H1 (cell line): ENCODE measurements around the gene CD48. TPM values are rescaled to one million over a fixed set of nuclear protein-coding genes. Genes with fewer than 3 reads are reported as not detected.

Experiments
- CTCF ChIA-PET: fragments of 300-600 bp; sonication (Branson Sonifier 250); formaldehyde crosslinking; loops from one replicate; lab custom pipeline; 2021; ENCODE audit not compliant: partially characterized antibody; lab: Charles Lee
- POLR2A ChIA-PET: fragments of 300-600 bp; sonication (Branson Sonifier 250); formaldehyde crosslinking; loops from one replicate; lab custom pipeline; 2021; ENCODE audit warnings: inconsistent platforms; ENCODE audit not compliant: partially characterized antibody; lab: Charles Lee
- DNase-seq, 2 experiments: peaks; one replicate each; pipeline versions ENCODE4 v3.0.0 to v3.0.0-alpha.2; 2010 to 2022; ENCODE audit warnings: low spot score in 2 of 2, low read depth in 1 of 2, mixed read lengths in 1 of 2
- FAIRE-seq: peaks from 2 replicates; lab custom pipeline; 2011; peaks lifted over from hg19 to GRCh38; lab: Jason Lieb, UNC
- H2AFZ ChIP-seq: 2 replicates; pipeline ENCODE4 v1.8.1; 2012; ENCODE audit warnings: low read length, inconsistent platforms
- H2AK5ac ChIP-seq: 2 replicates; pipeline ENCODE4 v1.6.1; 2013; ENCODE audit warnings: low read depth, low read length
- H2BK120ac ChIP-seq: replicated peaks from 2 replicates; pipeline ENCODE3; 2013; ENCODE audit warnings: low read depth, low read length, inconsistent platforms
- H2BK12ac ChIP-seq: 2 replicates; pipeline ENCODE4 v1.6.1; 2013; ENCODE audit warnings: low read depth, low read length
- H2BK15ac ChIP-seq: 2 replicates; pipeline ENCODE4 v1.6.1; 2013; ENCODE audit warnings: low read length
- H2BK20ac ChIP-seq: 2 replicates; pipeline ENCODE4 v1.6.1; 2013; ENCODE audit warnings: low read length
- H2BK5ac ChIP-seq: 2 replicates; pipeline ENCODE4 v1.6.1; 2013; ENCODE audit warnings: low read depth, low read length
- H3K14ac ChIP-seq: 2 replicates; pipeline ENCODE4 v1.6.1; 2013; ENCODE audit warnings: inconsistent platforms; ENCODE audit not compliant: insufficient read length
- H3K18ac ChIP-seq: 2 replicates; pipeline ENCODE4 v1.6.1; 2013; ENCODE audit warnings: low read length; ENCODE audit errors: extremely low read depth
- H3K23ac ChIP-seq: 2 replicates; pipeline ENCODE4 v1.6.1; 2013; ENCODE audit warnings: inconsistent platforms; ENCODE audit not compliant: insufficient read length
- H3K23me2 ChIP-seq: 2 replicates; pipeline ENCODE4 v1.6.1; 2013; ENCODE audit warnings: low read depth, low read length
- H3K27ac ChIP-seq: 2 replicates; pipeline ENCODE4 v1.6.1; 2011; ENCODE audit warnings: low read depth, low read length, inconsistent platforms
- H3K27me3 ChIP-seq, 4 experiments: replicated peaks in 1 of 4; 1 replicate in 1 of 4; 2 replicates in 3 of 4; pipeline versions ENCODE4 v1.6.1 to v1.8.1; 2011 to 2013; ENCODE audit warnings: low read length in 3 of 4, mild to moderate bottlenecking in 3 of 4, inconsistent platforms in 2 of 4, mixed read lengths in 2 of 4, moderate library complexity in 1 of 4; ENCODE audit not compliant: control insufficient read depth in 3 of 4, insufficient read depth in 3 of 4; ENCODE audit errors: extremely low read depth in 1 of 4
- H3K36me3 ChIP-seq, 4 experiments: 2 replicates each; pipeline versions ENCODE4 v1.6.1 to v1.8.1; 2011 to 2013; ENCODE audit warnings: mild to moderate bottlenecking in 4 of 4, low read length in 3 of 4, moderate library complexity in 2 of 4, control low read depth in 1 of 4, inconsistent platforms in 1 of 4; ENCODE audit not compliant: insufficient read depth in 4 of 4, control insufficient read depth in 2 of 4
- H3K4ac ChIP-seq: replicated peaks from 2 replicates; pipeline ENCODE3; 2013; ENCODE audit warnings: low read length, low read depth, mixed read lengths, inconsistent platforms; ENCODE audit not compliant: insufficient read length
- H3K4me1 ChIP-seq, 4 experiments: replicated peaks in 1 of 4; 1 replicate in 1 of 4; 2 replicates in 3 of 4; pipeline versions ENCODE4 v1.6.1 to v1.8.1; 2011 to 2013; ENCODE audit warnings: low read length in 3 of 4, inconsistent platforms in 2 of 4, mixed read lengths in 1 of 4; ENCODE audit not compliant: insufficient read depth in 4 of 4, control insufficient read depth in 3 of 4
- H3K4me2 ChIP-seq, 2 experiments: 2 replicates each; pipeline versions ENCODE4 v1.6.1 to v1.8.1; 2011 to 2013; ENCODE audit warnings: low read depth in 2 of 2, low read length in 2 of 2, control low read depth in 1 of 2, inconsistent platforms in 1 of 2, mild to moderate bottlenecking in 1 of 2; ENCODE audit not compliant: insufficient read depth in 1 of 2
- H3K4me3 ChIP-seq, 4 experiments: fragments of 200-600, 300-600 bp in 1 of 4; sonication (generic), shearing (Covaris generic), sonication (Bioruptor Twin) in 1 of 4; 2 replicates each; pipeline versions ENCODE4 v1.5.1 to v1.8.1; 2011 to 2016; ENCODE audit warnings: low read length in 4 of 4, low read depth in 3 of 4, control low read depth in 2 of 4, inconsistent platforms in 2 of 4, mild to moderate bottlenecking in 2 of 4, mixed read lengths in 1 of 4, moderate library complexity in 1 of 4; ENCODE audit not compliant: insufficient read depth in 2 of 4; ENCODE audit errors: extremely low read depth in 1 of 4
- H3K56ac ChIP-seq: replicated peaks from 2 replicates; pipeline ENCODE3; 2013; ENCODE audit warnings: low read depth, mild to moderate bottlenecking, mixed read lengths, low read length, inconsistent platforms; ENCODE audit not compliant: insufficient read length
- H3K79me1 ChIP-seq: 2 replicates; pipeline ENCODE4 v1.6.1; 2013; ENCODE audit warnings: low read depth, low read length, control low read depth
- H3K79me2 ChIP-seq, 2 experiments: 2 replicates each; pipeline versions ENCODE4 v1.6.1 to v1.8.1; 2012 to 2013; ENCODE audit warnings: low read length in 2 of 2, mild to moderate bottlenecking in 2 of 2, inconsistent platforms in 1 of 2; ENCODE audit not compliant: insufficient read depth in 2 of 2, control insufficient read depth in 1 of 2
- H3K9ac ChIP-seq, 4 experiments: replicated peaks in 1 of 4; 1 replicate in 1 of 4; 2 replicates in 3 of 4; pipeline versions ENCODE4 v1.6.1 to v1.8.1; 2011 to 2013; ENCODE audit warnings: low read depth in 3 of 4, low read length in 3 of 4, control low read depth in 2 of 4, mild to moderate bottlenecking in 2 of 4, moderate library complexity in 2 of 4, inconsistent platforms in 1 of 4; ENCODE audit errors: extremely low read depth in 1 of 4
- H3K9me3 ChIP-seq, 2 experiments: 2 replicates each; pipeline versions ENCODE4 v1.6.1 to v1.8.1; 2012 to 2013; ENCODE audit warnings: mild to moderate bottlenecking in 2 of 2, moderate library complexity in 2 of 2, control low read depth in 1 of 2, inconsistent platforms in 1 of 2, low read depth in 1 of 2, low read length in 1 of 2, mixed read lengths in 1 of 2; ENCODE audit not compliant: insufficient read depth in 2 of 2
- H4K20me1 ChIP-seq, 2 experiments: replicated peaks in 1 of 2; 2 replicates each; pipeline versions ENCODE3 to v1.8.1; 2011 to 2013; ENCODE audit warnings: inconsistent platforms in 2 of 2, low read length in 2 of 2, mild to moderate bottlenecking in 1 of 2; ENCODE audit not compliant: insufficient read depth in 2 of 2, control insufficient read depth in 1 of 2
- H4K5ac ChIP-seq: 2 replicates; pipeline ENCODE4 v1.6.1; 2013; ENCODE audit warnings: low read length, low read depth, mixed read lengths, inconsistent platforms; ENCODE audit not compliant: insufficient read length
- H4K8ac ChIP-seq: 2 replicates; pipeline ENCODE4 v1.8.0; 2013; ENCODE audit warnings: mild to moderate bottlenecking, moderate library complexity, low read length, inconsistent platforms; ENCODE audit not compliant: insufficient read depth; ENCODE audit errors: extremely low read depth
- H4K91ac ChIP-seq: replicated peaks from 2 replicates; pipeline ENCODE3; 2013; ENCODE audit warnings: low read length, mixed read lengths, inconsistent platforms; ENCODE audit not compliant: insufficient read length
- BRCA1 ChIP-seq: IDR thresholded peaks from 2 replicates; pipeline ENCODE4 v1.6.1; 2012; ENCODE audit warnings: low read depth, low read length, improper control_type of control experiment
- CBX5 ChIP-seq: fragments of 300-800, 300-1000 bp; sonication (generic); IDR thresholded peaks from 2 replicates; pipeline ENCODE4 v1.7.1; 2016; ENCODE audit warnings: antibody characterized with exemption, low read length, low read depth
- CBX8 ChIP-seq: fragments of 300-800, 300-1000 bp; sonication (generic); IDR thresholded peaks from 2 replicates; pipeline ENCODE4 v1.7.1; 2016; ENCODE audit warnings: low read depth, low read length, borderline replicate concordance
- CTBP2 ChIP-seq: IDR thresholded peaks from 2 replicates; pipeline ENCODE4 v1.7.0; 2011; ENCODE audit warnings: borderline replicate concordance, mild to moderate bottlenecking, moderate library complexity, mixed read lengths, low read length; ENCODE audit not compliant: insufficient read depth, insufficient read length
- GABPA ChIP-seq: IDR thresholded peaks from 2 replicates; pipeline ENCODE4 v1.6.1; 2011; ENCODE audit warnings: mild to moderate bottlenecking, low read length, moderate library complexity, borderline replicate concordance; ENCODE audit not compliant: insufficient read depth
- GTF2F1 ChIP-seq: IDR thresholded peaks from 2 replicates; pipeline ENCODE4 v1.6.1; 2012; ENCODE audit warnings: low read depth, low read length, improper control_type of control experiment, borderline replicate concordance
- HDAC2 ChIP-seq, 2 experiments: fragments of 300-600 bp in 1 of 2; sonication (generic) in 1 of 2; IDR thresholded peaks; 2 replicates each; pipeline ENCODE4 v1.6.1; 2011 to 2012; ENCODE audit warnings: low read depth in 2 of 2, low read length in 2 of 2, mild to moderate bottlenecking in 2 of 2, moderate library complexity in 2 of 2, borderline replicate concordance in 1 of 2, inconsistent platforms in 1 of 2
- KDM1A ChIP-seq: fragments of 200-600, 300-600 bp; sonication (generic); IDR thresholded peaks from 2 replicates; pipeline ENCODE4 v1.7.1; 2016; ENCODE audit warnings: mild to moderate bottlenecking, low read length, borderline replicate concordance
- POLR2A ChIP-seq, 2 experiments: IDR thresholded peaks; 1 replicate in 1 of 2; 2 replicates in 1 of 2; pipeline ENCODE4 v1.6.1; 2011; ENCODE audit warnings: low read depth in 2 of 2, low read length in 2 of 2, mild to moderate bottlenecking in 2 of 2; ENCODE audit errors: control extremely low read depth in 1 of 2
- RFX5 ChIP-seq: IDR thresholded peaks from 2 replicates; pipeline ENCODE4 v1.6.1; 2011; ENCODE audit warnings: low read depth, low read length, improper control_type of control experiment, borderline replicate concordance
- SIN3A ChIP-seq, 2 experiments: IDR thresholded peaks in 1 of 2; conservative IDR thresholded peaks in 1 of 2; 2 replicates each; pipeline ENCODE4 v1.6.1; 2011 to 2012; ENCODE audit warnings: low read length in 2 of 2, improper control_type of control experiment in 1 of 2, low read depth in 1 of 2, mild to moderate bottlenecking in 1 of 2
- TBP ChIP-seq: IDR thresholded peaks from 2 replicates; pipeline ENCODE4 v1.6.1; 2011; ENCODE audit warnings: low read depth, low read length, improper control_type of control experiment
- TEAD4 ChIP-seq: IDR thresholded peaks from 2 replicates; pipeline ENCODE4 v1.6.1; 2012; ENCODE audit warnings: low read depth, low read length, inconsistent platforms, mixed read lengths
- ZNF274 ChIP-seq: IDR thresholded peaks from 2 replicates; pipeline ENCODE4 v1.7.0; 2012; ENCODE audit warnings: low read length, borderline replicate concordance; ENCODE audit errors: extremely low read depth
- WGBS, 2 experiments: shearing (Covaris generic) in 1 of 2; methylation state at CpG; one replicate each; pipeline versions ENCODE4 v1.1.6 to v1.1.7; 2013 to 2015; ENCODE audit warnings: low lambda C conversion rate in 2 of 2, mixed read lengths in 2 of 2, inconsistent platforms in 1 of 2, low coverage in 1 of 2, missing lambda C conversion rate in 1 of 2; ENCODE audit not compliant: insufficient replicate concordance in 2 of 2, insufficient coverage in 1 of 2, insufficient read length in 1 of 2; ENCODE audit errors: extremely low coverage in 1 of 2, missing lambda C conversion rate in 1 of 2; 5-methylcytosine and 5-hydroxymethylcytosine counted together
- polyA plus RNA-seq, 7 experiments: library from polyadenylated mRNA; depleted of rRNA in 3 of 7; stranded (reverse) in 5 of 7; unstranded in 2 of 7; fragments of >200 nt in 5 of 7; fragments of 200-250 nt in 2 of 7; gene quantifications; 1 replicate in 5 of 7; 2 replicates in 1 of 7; 4 replicates in 1 of 7; pipeline versions ENCODE4 v1.2.1 to v1.2.3, GENCODE V29; 2011 to 2013; ENCODE audit warnings: missing spikeins in 2 of 7, mixed read lengths in 2 of 7
- total RNA-seq: library from RNA; stranded (reverse); fragmentation: NEBNext Ultra II Directional; extraction: Animal tissue kit (Norgen Biotek cat#: 25700); gene quantifications from 2 replicates; pipeline ENCODE4 v1.2.1, GENCODE V29; 2021

Gene CD48
- total and polyA plus RNA-seq, 2 of the 8 experiments (the other 6 are each of a cell fraction or from before 2014, with no cell fraction given), result 0.08 TPM; not detected in 1

DNA sequence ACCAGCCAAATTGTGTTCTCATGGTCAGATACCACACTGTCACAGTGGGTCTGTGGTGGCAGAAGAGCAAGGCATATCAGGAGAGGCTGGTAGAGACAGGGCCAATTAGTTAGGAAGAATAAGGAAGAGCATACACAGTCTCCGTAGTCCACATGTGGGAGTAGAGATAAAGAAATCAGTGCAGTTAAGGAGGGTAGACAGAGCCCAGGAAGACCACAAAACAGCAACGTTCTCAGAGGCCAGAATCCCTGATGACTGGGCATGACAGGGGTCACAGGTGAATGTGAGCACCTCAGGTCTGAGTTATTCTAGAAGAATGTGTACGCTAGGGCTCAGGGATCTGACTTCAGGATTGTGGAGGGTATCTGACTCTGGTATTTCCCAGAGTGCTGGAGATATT lies 31.7 kb downstream of the CD48 start:
- Histone ChIP-seq H3K23ac (no peak overlapping the region), H3K56ac (no peak overlapping the region), H2AFZ (no peak overlapping the region), H3K27me3 (no peaks in the 10 kb centered on the region), H3K9ac (no peak overlapping the region), H2BK5ac (no peak overlapping the region), H3K27ac (no peak overlapping the region), H2BK20ac (no peak overlapping the region), H3K9me3 (no peaks in the 10 kb centered on the region), H3K4me3 (no peak overlapping the region), H3K4ac (peak overlapping the region; percentile 1), H3K79me2 (no peaks in the 10 kb centered on the region), H2BK120ac (no peak overlapping the region), H4K91ac (no peak overlapping the region), H3K18ac (no peak overlapping the region), H2BK15ac (no peak overlapping the region), H3K36me3 (no peaks in the 10 kb centered on the region), H3K79me1 (no peaks in the 10 kb centered on the region), H3K23me2 (no peaks in the 10 kb centered on the region), H2BK12ac (no peak overlapping the region), H3K4me2 (no peak overlapping the region), H4K8ac (no peak overlapping the region), H3K14ac (no peak overlapping the region), H4K20me1 (no peaks in the 10 kb centered on the region), H2AK5ac (no peak overlapping the region), H3K4me1 (peaks cover 0 to 8% (median 2%) of the 10 kb centered on the region in 4 experiments; a peak in 3 of 7 replicates), H4K5ac (no peak overlapping the region)
- ChIA-PET POLR2A (interaction anchor here (1.9 kb wide), 1 partner anchor 8 kb away, joined by 5 read pairs; no protein-coding TSS in a partner anchor), CTCF (interaction anchor here (0.7 to 7.7 kb wide), 26 partner anchors 7 to 273 kb away, joined by 3 to 77 read pairs (median 9); partner anchors contain the start of genes CD48, ITLN2 and LY9)
- FAIRE-seq (no peak), DNase-seq (no peak)
- WGBS, 2 experiments, result 89% methylated on average over 3 of the region's 3 CpGs; no CpG with 5 or more reads in 1 of the 2 experiments
- TF ChIP-seq HDAC2 (IDR thresholded peaks at IDR 0.05; ENCODE audit: borderline replicate concordance in 1 of 2, low read depth in 2 of 2, low read length in 2 of 2) (no peak), CBX8 (no peak), ZNF274 (no peak), GABPA (no peak), BRCA1 (no peak), KDM1A (no peak), GTF2F1 (no peak), SIN3A (conservative IDR thresholded peaks at IDR 0.05 in 1 of 2, IDR thresholded peaks at IDR 0.05 in 1 of 2; ENCODE audit: low read depth in 1 of 2, low read length in 2 of 2) (no peak), CBX5 (no peak), RFX5 (no peak), CTBP2 (no peak), TBP (no peak), POLR2A (IDR thresholded peaks at IDR 0.05; ENCODE audit: control extremely low read depth in 1 of 2, low read depth in 2 of 2, low read length in 2 of 2) (no peak), TEAD4 (no peak)
